Smooth muscle cell (in vitro differentiated cells): ENCODE measurements around the gene SLC35F3. TPM values are rescaled to one million over a fixed set of nuclear protein-coding genes. Genes with fewer than 3 reads are reported as not detected.

ENCODE experiments used
- DNase-seq: peaks from one replicate; lab custom pipeline; 2025; ENCODE audit not compliant: unreplicated experiment; lab: John Stamatoyannopoulos, UW
- H2AFZ ChIP-seq: fragments of 200-600 bp; sonication (generic); 2 replicates; pipeline ENCODE4 v1.6.0; 2016; ENCODE audit warnings: antibody characterized with exemption, low read depth, mild to moderate bottlenecking
- H3F3A ChIP-seq: fragments of 200-600 bp; sonication (generic); 2 replicates; pipeline ENCODE4 v1.6.0; 2017; ENCODE audit warnings: antibody characterized with exemption, low read depth
- H3K27ac ChIP-seq: fragments of 200-600 bp; sonication (generic); 2 replicates; pipeline ENCODE4 v1.5.1; 2016; ENCODE audit warnings: low read depth, mild to moderate bottlenecking
- H3K27me3 ChIP-seq: fragments of 200-600 bp; sonication (generic); 2 replicates; pipeline ENCODE4 v1.6.1; 2016; ENCODE audit warnings: low read depth, mild to moderate bottlenecking
- H3K36me3 ChIP-seq: fragments of 200-600 bp; sonication (generic); 2 replicates; pipeline ENCODE4 v1.5.1; 2016; ENCODE audit warnings: low read depth
- H3K4me1 ChIP-seq: fragments of 200-600 bp; sonication (generic); 2 replicates; pipeline ENCODE4 v1.5.1; 2016; ENCODE audit warnings: low read depth
- H3K4me2 ChIP-seq: fragments of 200-600 bp; sonication (generic); 2 replicates; pipeline ENCODE4 v1.6.0; 2016; ENCODE audit warnings: mild to moderate bottlenecking
- H3K4me3 ChIP-seq: fragments of 200-600 bp; sonication (generic); 2 replicates; pipeline ENCODE4 v1.5.1; 2016; ENCODE audit warnings: mild to moderate bottlenecking
- H3K79me2 ChIP-seq: fragments of 200-600 bp; sonication (generic); 2 replicates; pipeline ENCODE4 v1.6.0; 2016; ENCODE audit warnings: low read depth, mild to moderate bottlenecking
- H3K9ac ChIP-seq: fragments of 200-600 bp; sonication (generic); 2 replicates; pipeline ENCODE4 v1.6.0; 2016; ENCODE audit warnings: low read depth
- H3K9me3 ChIP-seq: fragments of 200-600 bp; sonication (generic); replicated peaks from 2 replicates; pipeline ENCODE4 v1.5.1; 2016; ENCODE audit warnings: low read depth
- H4K20me1 ChIP-seq: fragments of 200-600 bp; sonication (generic); 2 replicates; pipeline ENCODE4 v1.6.0; 2016; ENCODE audit warnings: low read depth
- WGBS: methylation state at CpG from one replicate; pipeline ENCODE4 v1.1.7; 2016; ENCODE audit warnings: low lambda C conversion rate; 5-methylcytosine and 5-hydroxymethylcytosine counted together
- polyA plus RNA-seq: library from polyadenylated mRNA; unstranded; fragments of >200 nt; fragmentation: Nextera tagmentation; extraction: Ambion mirVana; gene quantifications from 2 replicates; pipeline ENCODE4 v1.2.1, GENCODE V29; 2016
- total RNA-seq: library from RNA; depleted of rRNA; stranded (reverse); fragments of >200 nt; gene quantifications from 2 replicates; pipeline ENCODE4 v1.2.3, GENCODE V29; 2014
- TF ChIP-seq, protein P1 (sequence below): fragments of 200-600 bp; sonication (generic); IDR thresholded peaks from 2 replicates; pipeline ENCODE4 v1.5.1; 2017; ENCODE audit warnings: borderline replicate concordance, mild to moderate bottlenecking, antibody characterized with exemption; ENCODE audit not compliant: insufficient read depth, poor library complexity, severe bottlenecking

SLC35F3 gene
- total and polyA plus RNA-seq, 2 experiments from 2014 or later, result 0.31 to 0.66 TPM

DNA sequence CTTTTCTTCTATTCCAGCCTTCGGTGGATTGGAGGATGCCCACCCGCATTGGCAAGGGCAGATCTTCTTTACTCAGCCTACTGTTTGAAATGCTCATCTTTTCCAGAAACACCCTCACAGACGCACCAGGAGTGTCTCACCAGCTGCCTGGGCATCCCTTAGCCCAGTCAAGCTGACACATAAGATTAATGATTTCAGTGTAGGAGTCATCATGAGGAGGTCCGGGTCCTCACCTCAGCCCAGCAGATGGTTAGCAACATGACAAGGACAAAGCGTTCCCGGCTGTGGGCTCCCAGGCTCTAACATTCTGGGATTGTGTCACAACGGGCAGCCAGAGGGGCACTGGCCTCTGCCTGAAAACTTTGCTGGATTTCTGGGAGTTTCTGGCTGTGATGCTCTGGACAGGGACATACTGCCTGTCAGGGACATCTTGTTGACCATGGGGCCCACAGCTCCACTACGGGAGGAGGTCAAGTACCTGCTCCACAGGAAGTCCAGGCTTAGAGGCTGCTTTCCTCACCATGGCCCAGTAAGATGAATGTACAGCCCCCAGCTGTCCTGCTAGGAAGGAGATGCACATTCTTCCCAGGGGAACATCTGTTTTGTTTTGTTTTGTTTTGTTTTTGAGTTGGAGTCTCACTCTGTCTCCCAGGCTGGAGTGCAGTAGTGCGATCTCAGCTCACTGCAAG lies 264.8 kb downstream of the SLC35F3 start:
- WGBS, result 91% methylated on average over 9 of the region's 9 CpGs
- H3F3A ChIP-seq, result no peaks in the 10 kb centered on the region
- H3K9me3 ChIP-seq, result no peaks in the 10 kb centered on the region
- peaks cover 5% of the 10 kb centered on the region for H3K27me3 ChIP-seq
- no peaks in the 10 kb centered on the region for H3K36me3 ChIP-seq
- no peaks in the 10 kb centered on the region for H3K79me2 ChIP-seq
- H3K4me1 ChIP-seq, result no peaks in the 10 kb centered on the region
- H3K27ac ChIP-seq, result no peak overlapping the region
- no peak overlapping the region for H2AFZ ChIP-seq
- H3K4me2 ChIP-seq, result no peak overlapping the region
- H3K9ac ChIP-seq, result no peak overlapping the region
- H4K20me1 ChIP-seq, result no peaks in the 10 kb centered on the region
- no peak overlapping the region for H3K4me3 ChIP-seq
- TF ChIP-seq, protein P1, sequence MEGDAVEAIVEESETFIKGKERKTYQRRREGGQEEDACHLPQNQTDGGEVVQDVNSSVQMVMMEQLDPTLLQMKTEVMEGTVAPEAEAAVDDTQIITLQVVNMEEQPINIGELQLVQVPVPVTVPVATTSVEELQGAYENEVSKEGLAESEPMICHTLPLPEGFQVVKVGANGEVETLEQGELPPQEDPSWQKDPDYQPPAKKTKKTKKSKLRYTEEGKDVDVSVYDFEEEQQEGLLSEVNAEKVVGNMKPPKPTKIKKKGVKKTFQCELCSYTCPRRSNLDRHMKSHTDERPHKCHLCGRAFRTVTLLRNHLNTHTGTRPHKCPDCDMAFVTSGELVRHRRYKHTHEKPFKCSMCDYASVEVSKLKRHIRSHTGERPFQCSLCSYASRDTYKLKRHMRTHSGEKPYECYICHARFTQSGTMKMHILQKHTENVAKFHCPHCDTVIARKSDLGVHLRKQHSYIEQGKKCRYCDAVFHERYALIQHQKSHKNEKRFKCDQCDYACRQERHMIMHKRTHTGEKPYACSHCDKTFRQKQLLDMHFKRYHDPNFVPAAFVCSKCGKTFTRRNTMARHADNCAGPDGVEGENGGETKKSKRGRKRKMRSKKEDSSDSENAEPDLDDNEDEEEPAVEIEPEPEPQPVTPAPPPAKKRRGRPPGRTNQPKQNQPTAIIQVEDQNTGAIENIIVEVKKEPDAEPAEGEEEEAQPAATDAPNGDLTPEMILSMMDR, result no peak
- DNase-seq, result no peak

DNA sequence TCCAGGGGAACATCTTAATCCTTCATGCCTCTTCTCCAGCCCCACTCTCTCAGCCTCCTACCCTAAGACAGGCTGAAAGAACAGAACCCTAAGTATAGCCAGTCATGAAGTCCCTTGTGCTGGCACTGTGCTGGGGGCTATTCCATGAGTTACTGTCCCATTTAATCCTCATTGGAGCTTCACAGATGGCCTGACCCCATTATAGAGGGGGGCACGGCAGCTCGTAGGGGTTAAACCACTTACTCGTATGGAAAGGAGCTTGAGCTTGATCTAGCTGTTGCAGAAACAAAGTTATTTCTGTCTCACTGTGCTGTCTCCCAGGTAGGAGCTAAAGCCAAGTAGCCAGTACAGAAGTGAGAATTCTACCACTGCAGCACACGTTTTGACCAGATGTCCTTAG lies 265.6 kb downstream of the SLC35F3 start:
- H3F3A ChIP-seq, result no peaks in the 10 kb centered on the region
- H3K27me3 ChIP-seq, result peaks cover 2% of the 10 kb centered on the region
- H4K20me1 ChIP-seq, result no peaks in the 10 kb centered on the region
- no peak overlapping the region for H3K4me2 ChIP-seq
- no peaks in the 10 kb centered on the region for H3K9me3 ChIP-seq
- no peak for DNase-seq
- no peaks in the 10 kb centered on the region for H3K79me2 ChIP-seq
- H3K9ac ChIP-seq, result no peak overlapping the region
- no peak overlapping the region for H2AFZ ChIP-seq
- H3K4me3 ChIP-seq, result no peak overlapping the region
- no peaks in the 10 kb centered on the region for H3K4me1 ChIP-seq
- H3K36me3 ChIP-seq, result no peaks in the 10 kb centered on the region
- WGBS, result 86% methylated on average over 4 of the region's 4 CpGs
- H3K27ac ChIP-seq, result no peak overlapping the region
- TF ChIP-seq, protein P1, result no peak

DNA sequence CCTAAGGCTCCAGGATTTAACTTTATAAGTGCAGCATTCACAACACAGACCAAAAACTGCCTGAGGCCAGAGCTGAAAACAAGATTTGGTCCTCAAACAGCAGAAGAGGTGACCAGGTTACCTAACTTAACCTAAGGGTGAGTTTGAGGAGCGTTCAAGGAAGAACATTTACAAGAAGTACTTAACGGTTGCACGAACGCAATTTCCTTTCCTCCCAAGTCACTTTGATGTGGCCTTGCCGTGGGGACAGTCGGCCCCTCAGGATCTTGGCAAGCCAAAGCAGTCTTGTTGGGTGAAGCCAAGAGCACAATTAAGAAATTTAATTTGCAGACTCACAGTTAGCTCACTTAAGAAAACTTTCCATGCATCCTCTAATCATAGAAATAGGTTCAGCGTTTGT lies 266.1 kb downstream of the SLC35F3 start:
- TF ChIP-seq, protein P1, result no peak
- no peak overlapping the region for H3K4me2 ChIP-seq
- 73% methylated on average over 7 of the region's 7 CpGs for WGBS
- H3K79me2 ChIP-seq, result no peaks in the 10 kb centered on the region
- H3K9me3 ChIP-seq, result no peaks in the 10 kb centered on the region
- H4K20me1 ChIP-seq, result no peaks in the 10 kb centered on the region
- no peak overlapping the region for H2AFZ ChIP-seq
- no peak for DNase-seq
- H3K27me3 ChIP-seq, result no peaks in the 10 kb centered on the region
- no peaks in the 10 kb centered on the region for H3K36me3 ChIP-seq
- H3K4me1 ChIP-seq, result no peaks in the 10 kb centered on the region
- no peak overlapping the region for H3K9ac ChIP-seq
- no peak overlapping the region for H3K27ac ChIP-seq
- no peaks in the 10 kb centered on the region for H3F3A ChIP-seq
- H3K4me3 ChIP-seq, result no peak overlapping the region

DNA sequence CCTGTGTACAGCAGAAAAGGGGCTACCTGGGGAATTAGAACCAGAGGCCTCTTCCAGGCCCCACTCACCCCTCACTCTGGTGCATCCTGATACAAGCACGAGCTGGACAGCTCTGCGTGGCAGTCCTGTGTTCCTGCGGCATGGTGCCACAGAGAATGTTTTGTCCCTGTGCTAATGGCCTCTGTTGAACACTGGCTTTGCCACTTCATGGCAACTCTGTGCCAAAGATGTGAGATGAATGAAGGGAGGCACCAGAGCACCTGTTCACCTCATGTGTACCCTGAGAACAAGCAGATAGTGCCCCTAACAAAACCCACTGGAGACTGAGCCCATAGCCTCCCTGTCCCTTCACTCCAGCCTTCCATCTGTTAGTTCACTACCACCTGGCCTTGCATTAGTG lies 269.5 kb downstream of the SLC35F3 start:
- WGBS, result 74% methylated on average over 3 of the region's 3 CpGs
- no peaks in the 10 kb centered on the region for H3K9me3 ChIP-seq
- no peaks in the 10 kb centered on the region for H3K36me3 ChIP-seq
- H3K27ac ChIP-seq, result no peak overlapping the region
- no peak overlapping the region for H3K9ac ChIP-seq
- H3K27me3 ChIP-seq, result no peaks in the 10 kb centered on the region
- no peak overlapping the region for H3K4me3 ChIP-seq
- H3F3A ChIP-seq, result no peaks in the 10 kb centered on the region
- no peak overlapping the region for H2AFZ ChIP-seq
- no peak for DNase-seq
- TF ChIP-seq, protein P1, result no peak
- H3K79me2 ChIP-seq, result no peaks in the 10 kb centered on the region
- no peaks in the 10 kb centered on the region for H4K20me1 ChIP-seq
- H3K4me1 ChIP-seq, result no peaks in the 10 kb centered on the region
- no peak overlapping the region for H3K4me2 ChIP-seq
